Astrocyte of the spinal cord (primary cell): ENCODE results near the gene CCL11.
A peak's percentile ranks its signal among the peaks of the same experiment; 100 is the strongest.

Experiments used
- DNase-seq: peaks from one replicate; pipeline ENCODE4 v3.0.0; 2011; ENCODE audit warnings: low read depth, low spot score
- H3K4me3 ChIP-seq: 2 replicates; pipeline ENCODE4 v1.5.1; 2011; ENCODE audit warnings: low read depth, mild to moderate bottlenecking, low read length, moderate library complexity
- in situ Hi-C: cut with HindIII; loops from 2 replicates; pipeline ENCODE4 v1.10.0; 2017; ENCODE audit warnings: low sequenced_read_pairs
- TF ChIP-seq, protein P1 (sequence below): IDR thresholded peaks from 2 replicates; pipeline ENCODE4 v1.5.1; 2012; ENCODE audit warnings: low read depth, mild to moderate bottlenecking, low read length, inconsistent platforms

CCL11 gene

DNA sequence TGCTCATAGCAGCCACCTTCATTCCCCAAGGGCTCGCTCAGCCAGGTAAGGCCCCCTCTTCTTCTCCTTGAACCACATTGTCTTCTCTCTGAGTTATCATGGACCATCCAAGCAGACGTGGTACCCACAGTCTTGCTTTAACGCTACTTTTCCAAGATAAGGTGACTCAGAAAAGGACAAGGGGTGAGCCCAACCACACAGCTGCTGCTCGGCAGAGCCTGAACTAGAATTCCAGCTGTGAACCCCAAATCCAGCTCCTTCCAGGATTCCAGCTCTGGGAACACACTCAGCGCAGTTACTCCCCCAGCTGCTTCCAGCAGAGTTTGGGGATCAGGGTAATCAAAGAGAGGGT, 30.2 kb upstream of the CCL11 start:
- TF ChIP-seq, protein P1, sequence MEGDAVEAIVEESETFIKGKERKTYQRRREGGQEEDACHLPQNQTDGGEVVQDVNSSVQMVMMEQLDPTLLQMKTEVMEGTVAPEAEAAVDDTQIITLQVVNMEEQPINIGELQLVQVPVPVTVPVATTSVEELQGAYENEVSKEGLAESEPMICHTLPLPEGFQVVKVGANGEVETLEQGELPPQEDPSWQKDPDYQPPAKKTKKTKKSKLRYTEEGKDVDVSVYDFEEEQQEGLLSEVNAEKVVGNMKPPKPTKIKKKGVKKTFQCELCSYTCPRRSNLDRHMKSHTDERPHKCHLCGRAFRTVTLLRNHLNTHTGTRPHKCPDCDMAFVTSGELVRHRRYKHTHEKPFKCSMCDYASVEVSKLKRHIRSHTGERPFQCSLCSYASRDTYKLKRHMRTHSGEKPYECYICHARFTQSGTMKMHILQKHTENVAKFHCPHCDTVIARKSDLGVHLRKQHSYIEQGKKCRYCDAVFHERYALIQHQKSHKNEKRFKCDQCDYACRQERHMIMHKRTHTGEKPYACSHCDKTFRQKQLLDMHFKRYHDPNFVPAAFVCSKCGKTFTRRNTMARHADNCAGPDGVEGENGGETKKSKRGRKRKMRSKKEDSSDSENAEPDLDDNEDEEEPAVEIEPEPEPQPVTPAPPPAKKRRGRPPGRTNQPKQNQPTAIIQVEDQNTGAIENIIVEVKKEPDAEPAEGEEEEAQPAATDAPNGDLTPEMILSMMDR: no peak
- no peak for DNase-seq
- H3K4me3 ChIP-seq: peak overlapping the region; percentile 38
- in situ Hi-C loops: no loop called here

DNA sequence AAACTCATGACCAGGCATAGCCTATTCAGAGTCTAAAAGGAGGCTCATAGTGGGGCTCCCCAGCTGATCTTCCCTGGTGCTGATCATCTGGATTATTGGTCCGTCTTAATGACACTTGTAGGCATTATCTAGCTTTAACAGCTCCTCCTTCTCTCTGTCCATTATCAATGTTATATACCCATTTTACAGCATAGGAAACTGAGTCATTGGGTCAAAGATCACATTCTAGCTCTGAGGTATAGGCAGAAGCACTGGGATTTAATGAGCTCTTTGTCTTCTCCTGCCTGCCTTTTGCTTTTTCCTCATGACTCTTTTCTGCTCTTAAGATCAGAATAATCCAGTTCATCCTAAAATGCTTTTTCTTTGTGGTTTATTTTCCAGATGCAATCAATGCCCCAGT, 29.7 kb upstream of the CCL11 start:
- in situ Hi-C loops: no loop called here
- no peak for DNase-seq
- TF ChIP-seq, protein P1: no peak
- H3K4me3 ChIP-seq: peak overlapping the region; percentile 38

DNA sequence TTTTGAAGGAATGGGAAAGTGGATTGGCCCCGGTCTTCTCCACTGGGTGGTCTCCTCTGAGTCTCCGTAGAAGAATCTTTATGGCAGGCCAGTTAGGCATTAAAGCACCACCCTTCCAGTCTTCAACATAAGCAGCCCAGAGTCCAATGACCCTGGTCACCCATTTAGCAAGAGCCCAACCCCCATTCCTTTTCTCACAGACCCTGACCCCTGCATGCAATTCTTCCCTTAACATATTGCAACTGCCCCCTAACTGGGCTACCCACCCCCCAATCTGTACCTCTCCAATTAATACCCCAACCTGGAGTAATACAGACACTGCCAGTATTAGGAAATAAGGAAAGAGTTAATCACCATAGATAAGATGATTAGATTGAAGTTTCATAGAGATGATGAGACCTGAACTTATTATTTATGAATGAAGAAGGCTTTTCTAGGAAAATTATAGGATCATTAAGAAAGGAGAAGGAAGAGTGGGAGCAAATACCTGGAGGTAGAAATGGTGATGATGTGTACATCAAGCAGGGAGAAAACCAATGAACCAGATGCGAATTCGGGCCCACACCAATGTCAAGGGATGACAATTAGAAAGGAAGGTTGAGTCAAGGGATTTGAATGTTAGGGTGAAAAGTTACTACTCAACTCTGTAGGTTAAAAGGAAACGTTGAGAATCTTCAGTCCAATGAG, 28.1 kb upstream of the CCL11 start:
- TF ChIP-seq, protein P1: no peak
- no peak for DNase-seq
- in situ Hi-C loops: no loop called here
- H3K4me3 ChIP-seq: no peak overlapping the region

DNA sequence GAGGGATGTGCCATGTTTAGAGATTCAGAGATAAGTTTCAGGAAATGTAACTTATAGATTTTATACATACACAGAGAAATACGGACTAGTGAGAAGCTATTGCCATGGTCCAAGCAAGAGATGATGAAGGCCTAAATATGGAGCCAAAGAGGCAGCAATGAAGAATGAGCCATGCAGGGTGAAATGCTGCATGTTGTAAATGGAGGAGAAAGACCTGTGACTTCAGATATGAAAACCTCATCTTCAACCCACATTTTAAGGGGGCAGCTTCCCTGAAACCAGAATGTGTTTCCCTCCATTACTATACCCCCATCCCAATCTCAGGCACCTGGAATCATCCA, 27.6 kb upstream of the CCL11 start:
- no peak for DNase-seq
- no peak overlapping the region for H3K4me3 ChIP-seq
- in situ Hi-C loops: no loop called here
- TF ChIP-seq, protein P1: no peak

DNA sequence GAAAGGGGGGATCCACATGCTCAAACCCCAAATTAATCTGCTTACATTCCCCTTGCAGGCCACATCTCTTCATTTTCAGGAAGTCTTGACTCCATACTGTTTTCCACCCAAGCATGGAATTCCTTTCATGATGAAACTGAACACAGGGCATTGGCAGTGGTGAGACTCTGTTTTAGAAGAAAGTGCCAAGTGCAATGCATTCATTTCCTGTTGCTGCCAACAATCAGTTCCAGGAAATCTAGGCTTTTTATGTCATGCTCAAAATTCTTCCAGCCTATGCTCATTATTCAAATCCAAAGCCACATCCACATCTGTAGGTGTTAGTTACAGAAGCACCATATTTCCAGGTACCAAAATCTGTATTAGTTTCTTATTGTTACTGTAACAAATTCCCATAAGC, 26.4 kb upstream of the CCL11 start:
- peak; percentile 60 for DNase-seq
- TF ChIP-seq, protein P1: no peak
- H3K4me3 ChIP-seq: no peak overlapping the region
- in situ Hi-C loops: no loop called here

DNA sequence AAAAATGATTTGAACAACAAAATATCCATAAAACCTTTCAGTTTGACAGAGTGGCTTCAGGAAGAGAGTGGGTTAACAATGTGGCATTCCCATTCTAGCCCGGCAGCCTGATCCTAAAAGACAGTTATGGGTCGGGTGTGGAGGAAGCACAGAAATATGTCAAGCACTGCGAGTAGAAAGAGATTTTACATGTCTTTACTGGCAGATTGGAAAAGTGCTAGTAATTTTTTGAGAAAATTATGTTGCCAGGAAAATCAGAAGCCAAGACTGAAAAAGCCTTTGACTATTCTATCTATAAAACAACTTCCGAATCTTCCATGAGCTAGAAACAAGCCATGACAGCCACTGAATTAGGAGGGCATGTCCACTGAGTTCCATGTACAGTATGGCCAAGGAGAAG, 24.7 kb upstream of the CCL11 start:
- no peak for DNase-seq
- TF ChIP-seq, protein P1: no peak
- in situ Hi-C loops: no loop called here
- no peak overlapping the region for H3K4me3 ChIP-seq
